CD4-positive, alpha-beta T cell treated with Interleukin-6 for 4 hours (primary cell): ENCODE results near the gene PROC.
"Not testable (repeated sequence)": the region's sequence is repeated elsewhere in the genome, so short reads cannot be mapped to it uniquely, and the experiment has no call there.

Source experiments
- DNase-seq: peaks from one replicate; pipeline ENCODE4 v3.0.0-alpha.2; 2020; ENCODE audit warnings: mixed read lengths

PROC gene

DNA sequence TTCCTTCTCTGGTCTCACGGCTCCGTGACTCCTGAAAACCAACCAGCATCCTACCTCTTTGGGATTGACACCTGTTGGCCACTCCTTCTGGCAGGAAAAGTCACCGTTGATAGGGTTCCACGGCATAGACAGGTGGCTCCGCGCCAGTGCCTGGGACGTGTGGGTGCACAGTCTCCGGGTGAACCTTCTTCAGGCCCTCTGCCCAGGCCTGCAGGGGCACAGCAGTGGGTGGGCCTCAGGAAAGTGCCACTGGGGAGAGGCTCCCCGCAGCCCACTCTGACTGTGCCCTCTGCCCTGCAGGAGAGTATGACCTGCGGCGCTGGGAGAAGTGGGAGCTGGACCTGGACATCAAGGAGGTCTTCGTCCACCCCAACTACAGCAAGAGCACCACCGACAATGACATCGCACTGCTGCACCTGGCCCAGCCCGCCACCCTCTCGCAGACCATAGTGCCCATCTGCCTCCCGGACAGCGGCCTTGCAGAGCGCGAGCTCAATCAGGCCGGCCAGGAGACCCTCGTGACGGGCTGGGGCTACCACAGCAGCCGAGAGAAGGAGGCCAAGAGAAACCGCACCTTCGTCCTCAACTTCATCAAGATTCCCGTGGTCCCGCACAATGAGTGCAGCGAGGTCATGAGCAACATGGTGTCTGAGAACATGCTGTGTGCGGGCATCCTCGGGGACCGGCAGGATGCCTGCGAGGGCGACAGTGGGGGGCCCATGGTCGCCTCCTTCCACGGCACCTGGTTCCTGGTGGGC is 10.0 kb downstream of the PROC start:
- no peak for DNase-seq

DNA sequence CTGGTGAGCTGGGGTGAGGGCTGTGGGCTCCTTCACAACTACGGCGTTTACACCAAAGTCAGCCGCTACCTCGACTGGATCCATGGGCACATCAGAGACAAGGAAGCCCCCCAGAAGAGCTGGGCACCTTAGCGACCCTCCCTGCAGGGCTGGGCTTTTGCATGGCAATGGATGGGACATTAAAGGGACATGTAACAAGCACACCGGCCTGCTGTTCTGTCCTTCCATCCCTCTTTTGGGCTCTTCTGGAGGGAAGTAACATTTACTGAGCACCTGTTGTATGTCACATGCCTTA is 10.5 kb downstream of the PROC start:
- DNase-seq, result no peak

DNA sequence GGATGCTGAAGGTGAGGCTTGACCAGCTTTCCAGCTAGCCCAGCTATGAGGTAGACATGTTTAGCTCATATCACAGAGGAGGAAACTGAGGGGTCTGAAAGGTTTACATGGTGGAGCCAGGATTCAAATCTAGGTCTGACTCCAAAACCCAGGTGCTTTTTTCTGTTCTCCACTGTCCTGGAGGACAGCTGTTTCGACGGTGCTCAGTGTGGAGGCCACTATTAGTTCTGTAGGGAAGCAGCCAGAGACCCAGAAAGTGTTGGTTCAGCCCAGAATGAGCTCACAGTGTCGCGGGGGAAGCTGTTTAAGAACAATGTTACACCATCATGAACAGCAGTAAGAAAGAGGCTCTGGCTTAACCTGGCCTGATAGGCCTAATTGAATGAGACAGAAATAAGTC is 11.1 kb downstream of the PROC start:
- no peak for DNase-seq

DNA sequence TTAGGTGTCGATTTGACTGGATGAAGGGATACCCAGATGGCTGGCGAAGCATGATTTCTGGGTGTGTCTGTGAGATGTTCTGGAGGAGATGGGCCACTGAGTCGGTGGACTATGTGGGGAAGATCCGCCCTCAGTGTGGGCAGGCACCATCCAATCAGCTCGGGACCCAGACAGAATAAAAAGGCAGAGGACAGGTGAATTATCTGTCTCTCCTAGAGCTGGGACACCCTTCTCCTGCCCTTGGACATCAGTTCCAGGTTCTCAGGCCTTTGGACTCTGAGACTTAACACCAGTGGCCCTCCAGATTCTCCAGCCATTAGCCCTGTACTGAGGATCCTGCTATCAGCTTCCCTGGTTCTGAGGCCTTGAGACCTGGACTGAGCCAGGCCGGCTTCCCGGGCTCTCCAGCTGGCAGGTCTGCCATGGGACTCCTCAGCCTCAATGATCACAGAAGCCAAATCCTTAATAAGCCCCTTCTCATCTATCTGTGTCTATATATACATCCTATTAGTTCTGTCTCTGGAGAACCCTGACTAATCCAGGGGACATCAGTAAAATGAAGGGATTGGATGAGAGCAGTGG is 11.7 kb downstream of the PROC start:
- no peak for DNase-seq

DNA sequence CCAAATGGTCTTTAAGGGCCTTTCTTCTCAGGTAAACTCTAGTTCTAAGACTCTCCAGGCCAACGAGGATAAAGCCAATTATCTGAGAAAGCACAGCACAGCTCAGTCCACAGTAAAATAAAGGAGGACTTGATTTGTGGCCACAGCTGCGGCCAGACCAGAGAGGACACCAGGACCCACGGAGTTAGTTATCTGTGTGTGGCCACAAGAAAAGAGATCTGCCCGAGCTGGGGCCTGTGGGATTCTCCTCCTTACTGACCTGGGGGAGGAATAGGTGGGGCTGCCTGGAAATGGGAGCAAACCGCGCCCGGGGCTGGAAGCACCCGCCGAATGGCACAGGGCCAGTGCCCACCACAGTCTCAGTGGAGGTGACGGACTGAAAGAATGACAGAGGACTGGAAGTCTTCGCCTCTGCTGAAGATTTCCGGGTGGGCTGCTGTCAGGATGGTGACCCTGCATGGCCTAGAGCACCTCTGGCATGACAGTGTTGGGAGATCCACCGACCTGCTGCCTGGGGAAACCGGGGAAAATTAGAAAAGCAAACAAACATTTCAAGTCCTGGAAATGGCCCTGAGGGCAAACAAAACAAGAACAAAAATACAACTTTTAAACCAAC is 13.3 kb downstream of the PROC start:
- no peak for DNase-seq

DNA sequence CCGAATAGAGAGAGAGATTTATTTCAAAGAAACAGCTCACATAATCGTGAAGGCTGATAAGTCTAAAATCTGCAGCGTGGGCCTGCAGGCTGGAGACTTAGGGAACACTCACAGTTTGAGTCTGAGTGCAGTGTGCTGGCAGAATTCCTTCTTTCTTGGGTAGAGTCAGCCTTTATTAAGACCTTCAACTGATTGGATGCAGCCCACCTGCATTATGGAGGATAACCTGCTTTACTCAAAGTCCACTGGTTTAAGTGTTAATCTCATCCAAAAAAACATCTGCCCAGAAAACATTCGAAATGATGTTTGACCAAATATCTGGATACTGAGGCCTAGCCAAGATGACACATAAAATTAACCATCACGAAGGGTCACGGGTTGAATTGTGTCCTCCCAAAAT is 16.3 kb downstream of the PROC start:
- DNase-seq, result no peak

DNA sequence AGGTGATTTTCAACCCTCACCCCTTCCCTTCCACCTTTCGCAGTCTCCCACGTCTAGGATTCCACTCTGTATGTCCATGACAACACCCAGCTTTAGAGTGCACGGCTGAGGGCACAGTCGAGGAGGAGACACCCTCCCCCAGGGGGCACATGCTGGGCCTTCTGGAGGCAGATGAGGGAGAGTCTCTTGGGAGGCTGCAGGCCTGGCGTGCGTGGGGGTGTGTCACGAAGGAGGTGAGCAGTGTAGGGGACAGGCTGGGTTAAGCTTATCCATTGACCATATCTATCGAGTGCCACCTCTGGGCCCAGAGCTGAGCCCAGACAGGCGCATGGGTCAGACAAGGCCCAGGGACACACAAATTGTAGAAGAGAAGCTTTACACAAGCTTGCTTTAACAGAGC is 18.8 kb downstream of the PROC start:
- no peak for DNase-seq

DNA sequence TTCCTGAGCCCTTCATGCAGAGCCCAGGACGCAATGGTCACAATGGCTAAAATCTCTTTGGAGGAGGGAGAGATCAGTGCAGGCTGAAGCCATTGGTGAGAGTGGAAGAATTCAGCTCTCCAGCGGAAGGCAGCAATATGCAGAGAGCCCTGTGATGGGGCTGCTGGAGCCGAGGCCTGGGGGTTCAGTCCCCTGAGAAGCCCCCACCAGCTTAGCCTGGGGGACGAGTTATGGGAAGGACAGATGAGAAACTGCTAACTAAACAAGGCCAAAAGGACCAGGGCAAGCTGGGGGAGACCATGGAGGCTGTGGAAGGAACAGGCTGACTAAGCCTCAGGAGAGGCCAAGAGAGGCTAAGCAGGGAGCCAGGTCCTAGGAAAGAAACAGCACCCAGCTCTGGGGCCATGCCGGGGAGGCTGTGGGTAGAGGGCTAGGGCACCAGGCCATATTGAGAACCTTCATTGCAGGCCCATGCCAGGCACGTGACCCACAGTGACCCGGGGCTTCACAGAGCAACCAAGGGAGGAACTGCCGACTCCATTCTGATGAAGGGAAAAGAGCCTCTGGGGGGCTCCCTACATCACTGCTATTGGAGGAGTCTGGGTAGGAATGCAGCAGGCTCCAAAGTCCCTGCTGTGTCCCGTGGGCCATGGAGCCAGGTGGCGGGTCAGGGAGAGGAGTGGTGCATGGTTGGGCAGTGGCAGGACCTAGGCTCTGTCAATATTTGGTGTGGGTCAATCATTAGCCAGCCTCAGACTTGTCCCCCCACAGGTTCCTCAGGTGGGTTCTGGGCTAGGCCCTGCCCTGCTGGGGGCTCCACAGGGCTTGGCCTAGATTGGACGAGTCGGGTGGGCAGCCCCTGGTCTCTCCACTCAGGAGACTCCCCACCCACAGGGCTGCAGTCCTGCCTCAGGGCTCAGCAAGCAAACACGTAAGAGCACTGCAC is 19.8 kb downstream of the PROC start:
- no peak for DNase-seq

DNA sequence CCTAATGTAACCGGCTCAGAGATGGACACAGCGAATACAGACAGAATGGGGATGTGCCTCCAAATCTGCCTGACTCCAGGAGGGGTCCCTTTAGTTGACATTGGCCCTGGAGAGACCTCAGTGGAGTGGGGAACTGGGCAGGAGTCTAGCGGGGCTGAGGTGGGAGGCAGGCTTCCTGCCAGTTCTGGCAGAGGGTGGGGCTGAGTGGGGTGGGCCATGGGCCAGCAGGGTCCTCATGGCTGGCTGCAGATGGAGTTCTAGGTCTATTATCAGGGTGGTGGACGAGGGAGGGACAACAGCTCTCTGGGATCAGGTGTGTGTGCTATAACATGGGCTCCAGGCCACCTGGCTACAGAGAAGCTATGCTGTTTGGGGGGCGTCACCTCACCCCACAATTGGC is 21.1 kb downstream of the PROC start:
- DNase-seq, result no peak

DNA sequence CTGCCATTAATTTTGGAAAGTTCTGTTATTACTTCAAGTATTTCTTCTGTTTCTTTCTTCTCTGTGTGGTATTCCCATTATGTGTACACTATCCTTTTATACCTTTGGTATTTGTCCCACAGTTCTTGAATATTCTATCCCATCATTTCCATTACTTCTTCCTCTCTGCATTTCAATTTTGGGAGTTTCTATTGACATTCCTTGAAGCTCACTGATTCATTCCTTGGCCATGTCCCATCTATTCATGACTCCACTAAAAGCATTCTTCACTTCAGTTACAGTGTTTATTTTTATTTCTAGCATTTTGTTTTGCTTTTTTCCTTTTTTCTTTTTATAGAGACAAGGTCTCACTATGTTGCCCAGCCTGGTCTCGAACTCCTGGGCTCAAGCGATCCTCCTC is 30.3 kb downstream of the PROC start:
- no peak for DNase-seq

DNA sequence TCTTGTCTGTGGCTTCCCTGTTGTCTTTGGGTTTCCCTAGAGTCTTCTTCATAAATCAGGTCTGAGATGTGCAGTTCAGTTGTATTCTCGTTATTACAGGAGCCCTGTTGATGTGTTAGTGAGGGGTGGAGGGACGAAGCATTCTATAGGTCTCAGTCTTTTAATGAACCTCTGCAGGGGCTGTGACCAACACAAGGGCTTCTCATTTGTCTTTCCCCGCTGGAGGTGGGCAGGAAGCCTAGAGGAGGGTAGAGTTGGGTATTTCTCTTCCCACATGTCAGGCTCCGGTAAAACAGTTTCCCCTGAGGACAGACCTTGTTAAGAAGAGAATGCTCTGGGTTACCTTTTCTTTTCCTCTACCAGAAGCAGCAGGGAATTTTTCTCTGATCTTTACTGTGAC is 31.2 kb downstream of the PROC start:
- no peak for DNase-seq

DNA sequence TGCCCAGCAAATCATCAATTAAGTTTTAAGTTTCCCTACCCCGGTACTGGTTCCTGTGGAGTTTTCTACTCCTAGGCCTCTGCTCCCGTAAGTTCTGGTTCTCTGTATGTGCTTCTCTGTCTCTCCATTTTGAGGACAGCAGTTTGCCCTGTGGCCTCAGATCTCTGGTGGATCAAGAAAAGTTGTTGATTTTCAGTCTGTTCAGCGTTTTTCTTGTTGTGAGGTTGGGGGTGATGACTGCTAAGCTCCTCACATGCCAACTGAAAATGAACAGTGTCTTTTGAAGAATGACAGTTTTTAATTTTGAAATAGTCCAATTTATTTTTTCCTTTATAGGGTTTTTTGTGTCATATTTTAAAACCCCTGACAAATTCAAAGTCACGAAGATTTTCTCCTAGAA is 31.7 kb downstream of the PROC start:
- no peak for DNase-seq

DNA sequence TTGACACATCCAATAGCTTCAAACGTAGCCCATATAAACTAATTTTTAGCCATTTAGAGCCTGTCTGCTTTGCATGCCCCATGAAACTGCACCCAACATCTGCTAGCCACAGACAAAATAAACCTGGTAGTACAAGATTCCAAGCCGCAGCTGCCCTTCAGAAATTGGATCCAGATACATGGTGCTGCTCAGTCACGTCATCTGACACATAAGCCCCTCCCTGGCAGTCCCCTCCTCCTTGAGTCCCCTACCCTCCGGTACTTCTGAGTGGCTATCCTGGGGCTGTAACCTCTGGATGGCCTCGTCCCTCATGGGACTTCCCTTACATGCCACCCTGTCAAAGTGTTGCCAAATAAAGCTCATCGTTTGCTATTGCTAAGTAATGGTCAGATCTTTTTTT is 33.8 kb downstream of the PROC start:
- DNase-seq, result no peak

DNA sequence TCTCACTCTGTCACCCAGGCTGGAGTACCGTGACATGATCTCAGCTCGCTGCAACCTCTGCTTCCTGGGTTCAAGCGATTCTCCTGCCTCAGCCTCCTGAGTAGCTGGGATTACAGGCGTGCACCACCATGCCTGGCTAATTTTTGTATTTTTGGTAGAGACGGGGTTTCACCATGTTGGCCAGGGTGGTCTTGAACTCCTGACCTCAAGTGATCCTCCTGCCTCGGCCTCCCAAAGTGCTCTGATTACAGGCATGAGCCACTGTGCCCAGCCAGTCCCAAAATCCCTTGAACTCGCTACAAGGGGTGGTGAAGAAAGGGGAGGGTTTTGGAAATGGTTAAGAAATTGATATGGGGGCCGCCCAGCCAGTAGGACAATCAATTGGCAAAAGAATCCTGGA is 34.2 kb downstream of the PROC start:
- DNase-seq, result not testable (repeated sequence)

DNA sequence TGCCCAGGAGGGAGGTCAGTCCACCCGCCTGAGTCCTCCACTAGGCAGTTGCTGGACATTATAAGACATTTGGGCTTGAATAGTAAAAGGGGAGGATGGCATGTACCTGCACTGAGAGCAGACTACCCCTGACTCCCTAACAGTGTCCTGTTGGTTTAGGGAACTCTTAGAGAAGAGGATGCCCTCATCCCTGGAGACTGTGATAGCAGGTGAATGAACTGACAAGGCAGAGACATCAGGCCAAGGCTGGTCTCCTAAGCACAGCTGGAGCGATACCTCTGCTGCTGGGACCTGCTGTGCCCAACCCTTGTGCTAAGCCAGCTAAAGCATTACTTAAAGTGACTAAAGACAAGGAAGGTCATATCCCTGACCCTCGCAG is 34.8 kb downstream of the PROC start:
- DNase-seq, result no peak

DNA sequence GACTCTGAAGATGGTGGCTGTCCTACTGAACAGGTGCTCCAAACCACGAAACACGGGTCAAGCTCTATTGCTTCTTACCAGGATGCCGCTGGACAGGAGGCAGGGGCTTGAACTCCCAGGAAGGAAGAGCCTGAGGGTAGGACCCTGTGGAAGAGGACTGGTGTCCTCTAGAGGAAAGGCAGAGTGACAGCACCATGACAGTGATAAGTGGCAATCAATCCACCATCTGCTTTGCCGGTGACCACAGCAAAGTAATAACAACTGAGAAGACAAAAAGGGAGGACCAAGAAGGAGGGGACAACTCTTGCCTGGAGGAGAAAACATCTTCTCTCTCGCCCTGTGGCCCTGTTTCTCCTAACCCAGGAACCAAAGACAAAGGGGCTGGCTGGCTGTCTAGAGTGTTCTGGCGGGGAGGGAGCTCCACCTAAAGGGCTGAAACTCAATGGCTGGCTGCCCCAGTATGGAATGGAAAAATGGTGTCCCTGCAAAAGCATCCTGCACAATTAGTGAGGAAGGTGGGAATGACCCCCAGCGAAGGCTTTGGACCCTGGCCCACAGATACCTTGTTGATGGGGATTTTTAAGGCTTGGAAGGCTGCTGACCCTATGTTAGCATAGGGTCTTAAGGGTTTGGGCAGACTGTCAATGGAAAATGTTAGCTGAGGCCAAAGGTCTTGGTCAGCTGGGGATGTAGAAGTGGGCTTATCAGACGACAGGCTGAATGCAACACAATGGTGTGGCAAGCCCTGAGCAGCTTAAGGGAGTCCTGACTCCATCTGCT is 35.4 kb downstream of the PROC start:
- DNase-seq, result no peak

DNA sequence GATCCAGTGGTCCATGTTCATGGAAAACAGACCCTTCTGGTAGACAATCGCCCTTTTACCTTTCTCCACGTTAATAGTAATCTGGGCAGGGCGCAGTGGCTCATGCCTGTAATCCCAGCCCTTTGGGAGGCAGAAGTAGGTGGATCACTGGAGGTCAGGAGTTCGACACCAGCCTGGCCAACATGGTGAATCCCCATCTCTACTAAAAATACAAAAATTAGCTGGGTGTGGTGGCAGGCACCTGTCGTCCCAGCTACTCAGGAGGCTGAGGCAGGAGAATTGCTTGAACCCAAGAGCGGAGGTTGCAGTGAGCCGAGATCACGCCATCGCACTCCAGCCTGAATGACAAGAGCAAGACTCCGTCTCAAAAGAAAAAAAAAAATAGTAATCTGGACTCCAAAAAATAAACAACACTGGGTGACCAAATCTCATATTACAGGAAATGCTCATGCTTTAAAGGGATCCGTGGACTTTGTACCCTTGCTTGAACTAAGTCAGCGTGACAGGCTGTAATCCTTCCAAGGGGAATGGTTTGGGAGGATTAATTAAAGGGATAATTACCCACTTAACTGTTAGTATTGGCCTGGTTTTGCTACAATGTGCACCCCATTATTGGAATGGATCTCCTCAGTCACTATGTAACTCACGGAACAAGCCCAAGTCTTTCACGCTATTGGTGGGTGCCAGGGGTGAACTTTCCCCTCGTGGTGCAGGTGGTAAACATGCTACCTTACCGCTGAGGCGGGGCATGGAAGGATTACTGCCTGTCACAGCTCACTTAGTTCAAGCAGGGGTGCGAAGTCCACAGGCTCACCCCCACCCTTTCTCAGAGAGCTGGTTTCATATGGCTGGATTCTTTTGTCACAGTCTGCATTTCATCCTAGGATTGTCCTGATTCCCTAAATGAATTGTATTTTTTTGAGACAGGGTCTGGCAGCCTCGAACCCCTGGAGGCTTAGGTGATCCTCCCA is 36.7 kb downstream of the PROC start:
- DNase-seq, result no peak

DNA sequence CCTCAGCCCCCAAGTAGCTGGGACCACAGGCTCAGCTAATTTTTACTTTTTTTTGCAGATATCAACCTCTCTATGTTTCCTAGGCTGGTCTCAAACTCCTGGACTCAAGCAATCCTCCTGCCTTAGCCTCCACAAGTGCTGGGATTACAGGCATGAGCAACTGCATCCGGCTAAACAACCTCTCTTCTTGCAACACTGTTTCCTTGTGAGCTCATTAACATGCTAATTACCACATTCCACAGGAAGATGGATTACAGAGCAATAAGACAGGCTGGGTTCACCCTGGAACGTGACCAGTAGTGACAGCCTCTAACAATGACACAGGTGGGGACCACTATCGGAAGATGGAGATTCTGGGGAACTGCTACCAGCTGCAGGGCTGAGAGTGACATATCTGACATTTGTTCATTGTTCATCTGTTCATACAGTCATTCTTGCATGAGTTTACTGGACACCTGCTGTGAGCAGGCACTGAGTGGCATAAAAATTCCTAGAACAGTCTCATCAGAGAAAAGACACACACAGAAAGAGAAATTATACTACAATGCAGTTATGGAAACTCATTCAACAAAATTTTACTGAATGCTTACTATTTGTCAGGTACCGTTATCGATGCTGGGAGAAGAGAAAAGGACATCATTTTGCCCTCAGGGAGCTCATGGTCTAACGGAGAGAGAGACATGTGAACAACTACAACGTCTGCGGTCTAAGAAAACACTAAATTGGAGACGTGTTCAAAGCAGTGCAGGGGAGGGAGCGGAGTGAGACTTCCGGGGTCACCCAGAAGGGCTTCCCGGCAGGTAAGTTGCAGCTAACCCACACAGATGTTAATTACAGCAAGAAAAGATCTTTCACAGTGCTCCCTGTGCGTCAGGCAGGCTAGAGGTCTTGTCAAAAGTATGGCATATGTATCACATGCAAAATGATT is 37.6 kb downstream of the PROC start:
- peak; percentile 14 for DNase-seq

DNA sequence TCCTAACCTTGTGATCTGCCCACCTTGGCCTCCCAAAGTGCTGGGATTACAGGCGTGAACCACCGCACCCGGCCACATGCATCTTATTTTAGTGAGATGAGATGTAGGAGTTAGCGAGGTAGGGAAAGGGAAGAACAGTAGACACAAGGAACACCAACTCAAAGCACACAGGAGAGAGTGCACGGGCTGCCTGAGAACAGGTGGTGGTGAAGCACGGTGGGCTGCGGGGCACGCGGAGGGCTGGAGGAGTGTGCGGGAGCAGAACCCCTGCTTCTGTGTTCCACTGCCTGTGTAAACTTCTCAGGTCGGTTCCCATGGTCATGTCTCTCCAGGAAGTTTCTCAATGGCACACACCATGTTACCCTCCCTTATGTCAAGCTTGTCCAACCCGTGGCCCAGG is 38.7 kb downstream of the PROC start:
- no peak for DNase-seq

DNA sequence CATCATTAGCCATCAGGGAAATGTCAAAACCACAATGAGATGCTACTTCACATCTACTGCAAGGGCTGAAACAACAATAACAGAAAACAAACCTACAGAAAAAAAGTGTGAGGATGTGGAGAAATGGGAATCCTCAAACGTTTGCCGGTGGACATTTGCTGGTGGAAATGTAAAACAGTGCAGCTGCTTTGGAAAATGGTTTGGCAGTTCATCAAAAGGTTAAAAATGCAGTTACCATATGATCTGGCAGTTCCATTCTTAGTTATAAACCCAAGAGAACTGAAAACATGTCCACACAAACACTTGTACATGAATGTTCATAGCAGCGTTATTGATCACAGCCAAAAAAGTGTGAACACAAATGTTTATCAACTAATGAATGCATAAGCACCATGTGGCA is 44.2 kb downstream of the PROC start:
- DNase-seq, result no peak
